Left renal pelvis (tissue), 4 donors: ENCODE measurements around the gene PQBP1. TPM values are rescaled to one million over a fixed set of nuclear protein-coding genes. Genes with fewer than 3 reads are reported as not detected.

Source experiments
- DNase-seq, 4 donors: peaks; one replicate each; pipeline ENCODE4 v3.0.0-alpha.2; 2013; ENCODE audit warnings: low read depth in 4 of 4, low spot score in 3 of 4
- polyA plus RNA-seq, 4 donors: library from polyadenylated mRNA; unstranded; fragments of 120-200 nt; gene quantifications; one replicate each; pipeline ENCODE4 v1.2.1, GENCODE V29; 2013; ENCODE audit not compliant: insufficient read length in 4 of 4

PQBP1 gene
- polyA plus RNA-seq, 4 donors = 60.6 to 86.0 (median 71.9) TPM

DNA sequence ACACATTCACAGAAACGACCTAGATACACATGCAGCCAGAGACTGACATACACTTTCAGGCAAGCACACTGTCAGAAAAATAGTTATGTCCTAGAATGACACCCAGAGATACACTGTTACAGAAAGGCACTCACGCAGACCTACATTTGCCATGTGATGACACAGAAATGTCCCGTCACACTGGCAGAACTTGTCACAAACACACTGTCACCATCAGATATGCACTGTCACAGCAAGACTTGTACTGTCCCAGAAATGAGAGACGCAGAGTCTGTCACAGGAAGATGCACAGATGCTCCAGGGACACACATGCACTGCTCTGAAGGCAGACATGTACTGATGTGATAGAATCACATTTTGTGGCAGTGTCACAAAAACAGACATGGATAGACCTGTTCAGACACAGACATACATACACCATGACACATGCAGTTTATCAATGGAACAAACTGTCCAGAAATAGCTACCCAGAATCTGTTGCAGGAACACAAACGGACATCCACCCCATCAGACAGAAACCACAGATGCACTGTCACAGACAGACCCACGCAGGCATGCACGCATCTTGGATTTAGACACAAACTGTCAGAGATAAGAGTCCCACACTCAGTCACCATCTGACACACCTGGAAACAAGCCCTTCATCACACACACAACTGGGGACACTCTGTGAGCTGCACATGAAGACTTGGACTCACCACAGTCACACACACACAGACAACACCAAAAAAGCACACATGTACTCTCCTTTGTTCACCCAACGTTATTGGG, 22.4 kb downstream of the PQBP1 start:
- DNase-seq = no peak

DNA sequence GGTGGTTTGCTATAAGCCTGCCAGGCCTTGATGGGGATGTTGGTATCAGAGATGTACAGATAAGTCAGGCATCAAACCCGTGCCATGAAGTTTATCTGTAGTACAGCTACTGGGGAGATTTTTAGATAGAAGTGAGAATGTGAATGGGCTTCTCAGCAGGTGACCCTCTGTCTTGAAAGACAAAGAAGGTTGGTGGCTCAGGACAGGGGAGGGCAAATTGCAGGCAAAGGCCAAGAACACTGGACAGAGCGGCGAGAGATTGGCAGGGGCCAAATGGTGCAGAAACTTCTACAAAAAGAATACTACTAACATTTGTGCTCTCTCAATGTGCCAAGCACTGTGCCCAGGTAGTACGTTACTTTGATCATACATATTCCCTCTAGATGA, 23.0 kb downstream of the PQBP1 start:
- no peak for DNase-seq

DNA sequence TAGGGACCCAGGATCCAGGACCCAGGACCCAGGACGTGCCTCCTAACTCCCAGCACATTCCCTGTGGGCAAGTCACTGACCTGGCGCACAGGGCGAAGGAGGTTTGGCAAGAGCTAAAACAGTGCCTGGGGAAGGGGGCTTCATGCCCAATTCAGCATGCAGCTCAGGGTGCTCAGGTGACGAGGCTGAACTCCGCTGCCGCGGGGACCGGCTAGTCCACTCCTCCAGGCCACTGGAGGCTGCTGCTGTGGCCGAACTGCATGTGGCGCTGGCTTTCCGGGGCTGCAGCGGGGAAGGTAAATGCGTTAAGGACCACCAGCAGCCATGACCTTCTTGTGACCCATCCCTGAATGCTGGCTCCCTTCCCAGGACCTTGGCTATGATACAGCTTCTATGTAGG, 26.0 kb downstream of the PQBP1 start:
- no peak for DNase-seq

DNA sequence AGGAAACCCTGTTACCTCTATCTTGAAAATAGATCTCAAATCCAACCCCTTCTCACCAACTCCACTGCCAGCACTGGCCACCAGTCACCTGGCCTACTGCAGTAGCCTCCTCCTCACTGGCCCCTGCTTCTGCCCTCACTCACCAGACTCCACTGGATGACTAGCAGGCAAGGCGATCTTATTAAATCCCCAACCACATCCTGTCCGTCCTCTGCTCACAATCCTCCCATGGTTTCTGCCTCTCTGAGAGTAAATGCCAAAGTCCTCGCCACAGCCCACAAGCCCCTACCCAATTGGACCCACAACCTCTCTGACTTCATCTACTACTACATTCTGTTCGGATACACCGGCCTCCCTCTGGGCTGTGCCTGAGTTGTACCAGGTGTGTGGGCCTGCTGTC, 26.5 kb downstream of the PQBP1 start:
- no peak for DNase-seq

DNA sequence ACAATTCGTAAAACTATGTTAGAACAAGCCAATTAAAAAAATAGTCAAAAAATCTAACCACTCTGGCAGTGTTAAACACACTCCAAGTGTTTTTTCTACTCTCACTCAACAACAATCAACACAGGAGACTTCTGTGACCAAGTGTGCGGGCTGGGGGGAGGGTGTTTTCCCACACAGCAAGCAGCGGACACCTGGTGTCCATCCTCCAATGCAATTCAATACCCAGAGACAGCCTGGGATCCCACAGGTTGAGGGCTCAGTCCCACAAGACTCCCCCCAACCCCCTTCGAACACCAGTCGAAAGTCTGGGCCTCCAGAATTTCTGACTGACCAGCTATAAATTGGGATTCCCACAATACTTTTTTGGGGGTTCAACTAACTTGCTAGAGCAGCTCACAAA, 29.4 kb downstream of the PQBP1 start:
- no peak for DNase-seq

DNA sequence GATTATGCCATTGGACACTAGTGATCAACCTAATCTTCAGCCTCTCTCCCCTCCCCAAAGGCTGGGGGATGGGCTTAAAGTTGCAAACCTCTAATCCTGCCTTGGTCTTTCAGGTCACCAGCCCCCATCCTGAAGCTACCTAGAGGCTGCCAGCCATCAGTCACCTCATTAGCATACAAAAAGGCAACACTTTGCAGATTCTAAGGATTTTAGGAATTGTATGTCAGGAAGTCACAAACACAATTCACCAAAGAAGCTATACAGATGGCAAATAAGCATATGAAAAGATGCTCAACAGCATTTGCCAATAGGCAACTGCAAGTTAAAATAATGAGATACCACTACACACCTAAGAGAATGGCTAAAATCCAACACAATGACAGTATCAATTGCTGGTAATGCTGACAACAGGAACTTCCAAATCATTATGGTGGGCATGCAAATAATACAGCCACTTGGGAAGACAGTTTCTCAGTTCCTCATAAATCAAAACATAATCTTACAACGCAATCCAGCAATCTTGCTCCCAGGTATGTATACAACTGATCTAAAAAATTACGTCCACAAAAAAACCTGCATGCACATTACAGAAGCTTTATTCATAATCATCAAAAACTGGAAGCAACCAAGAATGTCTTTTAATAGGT, 30.1 kb downstream of the PQBP1 start:
- no peak for DNase-seq

DNA sequence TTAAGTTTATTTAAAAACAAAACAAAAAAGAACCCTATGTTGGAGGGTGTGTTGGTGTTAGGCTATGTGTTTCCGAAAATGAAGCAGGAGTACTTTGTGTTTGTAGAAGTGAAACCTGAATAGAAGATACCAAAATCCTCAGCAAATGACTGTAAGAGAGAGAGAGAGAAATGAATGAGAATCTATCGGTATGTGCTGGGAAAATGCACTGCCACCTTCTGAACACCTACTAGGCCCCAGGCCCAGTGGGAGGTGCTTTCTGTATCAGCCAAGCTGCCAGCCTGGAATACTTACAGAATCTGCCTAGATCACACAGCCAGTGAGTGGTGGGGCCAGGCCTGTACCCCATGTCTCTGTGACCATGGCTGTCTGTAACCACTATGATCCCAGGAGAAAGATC, 36.0 kb downstream of the PQBP1 start:
- DNase-seq = no peak

DNA sequence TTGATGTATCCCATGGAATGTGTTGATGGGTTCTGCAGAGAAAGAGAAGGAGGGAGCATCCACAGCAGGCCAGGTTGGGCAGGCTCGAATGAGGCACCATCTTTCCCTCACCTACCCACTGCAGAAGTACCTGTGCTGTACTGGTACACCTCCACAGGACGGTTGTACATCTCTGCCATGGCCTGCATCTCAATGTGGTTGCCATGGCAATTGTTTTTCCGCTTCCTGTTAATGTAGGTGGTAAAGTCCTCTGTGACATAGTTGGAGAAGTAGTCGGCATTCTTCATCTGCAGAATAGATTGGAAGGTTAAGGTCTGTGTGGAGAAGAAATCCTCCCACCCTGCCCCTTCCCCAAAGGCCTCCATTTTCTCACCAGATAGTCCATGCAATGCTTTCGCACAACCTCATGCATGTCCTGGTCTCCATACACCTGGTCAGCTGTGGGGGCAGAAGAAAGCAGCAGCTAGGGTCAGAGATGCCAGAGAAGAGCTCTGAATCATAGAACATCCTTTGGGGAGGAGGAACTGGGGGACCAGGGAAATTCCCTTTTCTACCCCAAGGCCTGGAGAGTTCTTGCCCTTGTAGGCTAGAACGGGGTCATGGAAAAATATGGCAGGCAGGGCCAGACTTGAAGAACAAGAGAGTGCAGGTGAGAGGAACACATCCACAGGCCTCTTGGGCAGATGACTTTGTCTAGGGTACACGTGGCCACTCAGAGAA, 37.0 kb downstream of the PQBP1 start:
- no peak for DNase-seq

DNA sequence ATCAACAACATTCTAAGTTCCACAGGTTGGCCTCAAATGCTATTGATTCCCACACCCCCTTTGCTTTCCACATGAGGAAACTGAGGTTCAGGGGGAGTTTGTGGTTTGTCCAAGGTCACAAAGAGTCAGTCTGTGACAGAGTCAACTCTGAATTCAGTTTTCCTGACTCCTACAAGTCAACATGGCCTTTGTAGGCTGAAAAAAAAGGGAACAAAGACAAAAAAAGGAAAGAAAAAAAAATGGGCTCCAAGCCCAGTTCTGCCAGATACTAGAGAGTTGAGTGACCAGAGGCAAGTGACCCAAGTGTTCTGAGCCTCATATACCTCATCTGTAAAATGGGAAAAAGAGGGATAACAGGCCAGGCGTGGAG, 37.6 kb downstream of the PQBP1 start:
- DNase-seq = no peak

DNA sequence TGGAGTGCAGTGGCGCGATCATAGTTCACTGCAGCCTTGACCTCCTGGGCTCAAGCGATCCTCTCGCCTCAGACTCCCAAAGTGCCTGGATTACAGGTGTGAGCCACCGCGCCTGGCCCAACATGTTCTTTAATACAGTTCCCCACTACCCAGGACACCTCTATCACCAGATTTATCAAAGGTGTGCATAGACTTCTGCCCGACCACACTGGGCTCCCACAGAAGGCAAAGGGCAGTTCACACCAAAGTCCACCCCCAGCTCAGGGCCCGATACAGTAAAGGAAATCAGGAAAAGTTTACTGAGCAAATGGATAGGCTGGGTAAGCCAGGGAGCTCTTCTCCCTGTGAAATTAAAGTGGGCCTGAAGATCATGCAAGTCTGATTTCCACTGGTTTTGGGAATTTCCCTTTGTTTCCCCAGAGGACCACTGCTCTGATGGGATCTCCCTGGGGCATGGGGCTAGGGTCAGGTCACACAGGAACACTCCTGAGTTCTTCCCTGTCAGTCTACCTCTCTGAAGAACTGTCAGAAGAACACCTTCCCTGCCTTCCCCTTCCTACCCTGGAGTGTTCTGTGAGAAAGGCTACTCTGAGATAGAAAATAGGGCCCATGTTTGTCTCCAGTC, 38.8 kb downstream of the PQBP1 start:
- DNase-seq = no peak

DNA sequence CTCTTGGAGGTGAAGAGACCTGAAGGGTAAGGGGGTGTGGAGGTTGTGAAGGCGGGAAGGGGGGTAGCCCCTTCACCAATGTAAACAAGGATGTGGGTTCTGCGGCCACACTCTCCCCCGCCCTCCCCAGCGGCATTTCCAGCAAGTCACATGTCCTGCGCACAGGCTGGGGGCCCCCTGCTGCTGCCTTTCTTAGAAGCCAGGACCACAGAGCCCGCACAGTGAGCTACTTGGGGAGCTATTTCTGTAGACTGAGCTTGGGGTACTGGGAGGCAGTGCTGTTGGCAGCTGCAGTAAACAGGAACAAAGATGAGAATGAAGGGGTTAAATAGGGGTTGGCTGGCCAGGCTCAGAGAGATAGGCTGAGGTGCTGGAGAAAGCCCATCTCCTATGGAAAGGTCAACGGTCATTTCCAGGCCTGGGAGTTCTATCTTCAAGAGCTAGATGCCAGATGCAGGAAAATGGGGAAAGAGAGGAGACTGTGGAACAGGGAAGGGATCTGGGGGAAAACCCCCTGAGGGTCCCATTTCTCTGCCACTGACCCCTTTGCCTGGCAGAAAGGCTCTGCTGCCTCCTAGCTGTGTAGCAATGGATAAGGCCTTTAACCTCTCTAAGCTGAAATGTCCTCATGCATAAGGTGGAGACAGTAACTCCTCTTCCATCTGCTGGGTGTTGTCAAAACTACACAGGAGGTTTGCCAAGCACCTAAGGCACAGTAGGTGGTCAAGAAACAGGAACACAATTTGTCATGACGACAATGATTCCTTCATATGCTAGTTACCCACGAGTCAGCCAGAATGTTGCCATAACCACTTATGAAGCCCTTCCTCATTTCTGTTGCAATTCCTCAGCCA, 39.6 kb downstream of the PQBP1 start:
- DNase-seq = no peak

DNA sequence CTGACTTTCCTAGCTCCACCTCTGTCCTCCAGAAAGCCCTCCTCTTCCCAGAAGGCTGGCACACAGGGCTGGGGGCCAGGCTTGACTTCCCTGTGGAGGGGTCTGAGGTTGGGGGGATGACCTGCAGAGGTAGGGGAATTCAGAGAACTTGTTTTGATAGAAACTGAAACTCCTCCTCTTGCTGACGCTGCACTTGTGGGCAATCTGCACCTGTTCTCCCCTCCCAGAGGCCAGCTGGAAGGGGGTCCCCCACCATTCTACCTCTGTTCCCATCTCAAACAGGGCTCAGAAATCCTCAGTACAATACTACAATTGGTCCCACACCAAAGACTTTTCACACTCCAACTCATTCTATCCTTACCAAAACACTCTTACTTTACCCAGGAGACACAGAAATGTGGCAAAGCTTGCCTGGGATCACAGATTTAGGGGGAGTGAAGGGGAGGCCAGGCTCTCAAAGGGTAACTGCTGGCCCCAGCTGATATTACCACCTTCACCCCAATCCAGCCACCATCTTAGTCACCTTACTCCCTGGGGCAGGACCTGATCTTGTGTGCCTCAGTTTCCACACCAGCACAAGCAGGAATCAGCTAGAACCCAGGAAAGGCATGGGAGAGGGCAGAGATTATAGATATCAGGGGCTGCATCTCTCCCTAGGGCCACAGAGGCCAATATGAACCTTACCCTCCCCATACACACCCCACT, 41.1 kb downstream of the PQBP1 start:
- DNase-seq = no peak

DNA sequence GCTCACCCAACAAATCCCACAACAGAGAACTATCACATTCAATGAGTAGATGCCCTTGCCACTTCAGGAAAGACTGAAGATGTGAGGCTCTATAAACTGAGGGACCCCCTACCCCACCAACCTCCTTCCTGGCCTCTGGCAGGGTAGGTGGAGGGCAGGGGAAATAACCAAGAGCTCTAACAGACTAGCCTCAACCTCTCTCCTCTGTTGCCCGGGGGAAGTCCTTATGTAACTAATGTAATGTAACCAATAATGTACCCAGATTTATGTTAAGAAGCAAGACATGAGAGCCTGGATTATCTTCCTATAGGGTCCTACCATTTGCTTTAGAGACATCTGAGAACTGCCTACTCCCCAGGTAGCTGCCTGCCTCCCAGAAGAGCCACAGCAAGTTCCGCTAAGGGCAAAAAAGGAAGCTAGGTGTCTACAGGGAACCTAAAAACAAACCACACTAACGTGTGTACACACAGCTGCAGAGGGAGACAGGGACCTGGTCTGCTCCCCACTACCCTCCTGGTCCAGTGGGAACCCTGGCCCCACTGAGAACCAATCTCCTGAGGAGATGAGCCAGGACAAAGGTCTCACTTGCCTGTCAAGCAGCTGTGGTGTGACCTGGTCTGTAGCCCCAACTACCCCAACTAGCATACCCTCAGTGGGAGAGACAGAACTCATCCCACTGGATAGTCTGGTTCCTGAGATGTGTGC, 41.9 kb downstream of the PQBP1 start:
- DNase-seq = no peak

DNA sequence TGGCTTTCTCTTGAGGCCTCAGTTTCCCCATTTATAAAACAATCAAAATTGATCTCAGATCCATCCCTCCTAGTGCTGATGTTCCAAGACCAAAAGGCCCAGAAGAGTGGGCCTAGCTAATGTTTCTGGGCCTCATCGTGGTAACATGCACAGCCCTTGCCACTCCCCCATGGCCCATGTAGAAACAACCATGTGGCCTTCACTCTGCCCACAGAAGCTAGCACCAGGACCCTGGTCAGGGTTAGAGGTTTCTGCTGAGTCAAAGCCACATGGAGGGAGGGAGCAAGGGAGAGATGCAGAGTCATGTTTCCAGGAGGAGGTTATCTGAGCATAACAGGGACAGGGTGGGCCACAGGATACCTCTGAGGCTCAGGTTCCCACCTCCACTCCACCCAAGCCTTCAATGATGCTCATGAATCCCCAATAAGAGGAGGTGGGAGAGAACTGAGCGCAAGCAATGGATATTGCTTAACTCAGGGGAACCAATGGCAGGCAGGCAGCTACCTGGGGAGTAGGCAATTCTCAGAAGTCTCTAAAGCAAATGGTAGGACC, 42.8 kb downstream of the PQBP1 start:
- DNase-seq = no peak

DNA sequence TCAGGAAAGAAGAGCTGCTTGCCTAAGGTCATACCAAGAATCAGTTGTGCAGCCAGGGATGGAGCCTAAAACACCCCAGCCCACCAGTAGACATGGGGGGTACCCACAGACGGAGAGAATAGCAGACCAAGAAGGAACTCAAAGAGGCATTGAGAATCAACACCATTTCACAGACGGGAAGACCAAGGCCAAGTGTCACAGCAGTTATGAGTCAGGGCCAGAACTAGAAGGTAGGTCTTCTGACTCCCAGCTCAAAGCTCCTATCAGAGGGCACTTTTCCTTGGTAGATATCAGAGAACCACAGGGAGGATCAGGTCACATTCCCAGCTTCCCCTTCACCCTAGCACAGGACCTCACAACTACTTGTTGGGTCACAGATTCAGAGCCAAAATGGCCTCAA, 45.2 kb downstream of the PQBP1 start:
- DNase-seq = no peak

DNA sequence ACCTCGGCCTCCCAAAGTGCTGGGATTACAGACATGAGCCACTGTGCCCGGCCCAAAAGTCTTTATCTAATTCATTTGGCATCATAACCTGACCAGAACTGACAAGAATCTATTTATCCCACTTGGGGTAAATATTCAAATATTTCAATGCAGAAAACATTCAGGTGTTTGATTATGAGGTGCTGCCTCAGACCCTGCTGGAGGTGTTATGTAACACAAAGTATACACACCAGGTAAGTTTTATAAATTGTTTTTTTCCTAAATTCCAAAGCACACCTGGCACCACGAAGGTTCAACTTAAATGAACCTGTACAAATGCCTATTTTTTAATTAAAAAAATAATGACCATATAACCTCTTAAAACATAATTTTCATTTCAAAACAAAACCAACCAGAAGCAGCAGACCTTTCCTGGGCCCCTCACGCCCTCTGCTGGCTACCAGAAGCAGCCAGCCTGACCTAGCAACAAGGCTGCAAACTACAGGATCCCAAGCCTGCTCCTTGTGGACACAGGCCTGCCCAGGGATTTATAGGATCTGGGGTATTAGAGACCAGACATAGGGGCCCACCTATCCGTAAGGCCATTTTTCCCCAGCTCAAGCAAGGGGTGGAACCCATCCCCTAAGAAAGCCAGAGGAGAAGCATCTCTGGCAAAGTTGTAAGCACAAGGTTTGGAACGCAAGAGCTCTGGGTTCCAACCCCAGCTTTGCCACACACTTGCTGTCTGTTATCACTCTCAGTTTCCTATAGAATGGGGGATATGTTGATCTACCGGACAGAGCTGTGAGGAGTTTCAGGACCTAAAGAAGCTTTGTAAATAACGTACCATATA, 48.0 kb downstream of the PQBP1 start:
- no peak for DNase-seq

DNA sequence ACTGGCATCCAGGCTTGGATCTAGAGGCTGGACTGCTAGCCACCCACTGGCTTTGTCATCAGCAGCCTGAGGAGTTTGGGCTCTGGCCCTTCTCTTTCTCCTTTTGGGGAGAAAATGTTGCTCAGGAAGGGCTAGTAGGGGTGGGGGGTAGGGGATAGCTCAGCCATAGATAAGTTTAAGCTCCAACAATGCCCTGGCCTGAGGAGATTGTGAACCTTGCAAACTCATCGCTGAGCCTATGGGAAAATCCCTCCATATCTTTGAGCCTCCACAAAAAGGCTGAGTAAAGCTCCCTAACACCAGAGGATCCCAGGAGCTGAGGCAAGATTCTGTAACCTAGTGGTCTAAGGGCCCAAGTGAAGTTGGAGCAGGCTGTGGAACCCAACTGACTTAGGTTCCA, 50.9 kb downstream of the PQBP1 start:
- no peak for DNase-seq
